H1 (cell line): ENCODE measurements around the gene PRDM1. TPM values are rescaled to one million over a fixed set of nuclear protein-coding genes. Genes with fewer than 3 reads are reported as not detected.

Experiments used
- CBX5 ChIP-seq: fragments of 300-800, 300-1000 bp; sonication (generic); IDR thresholded peaks from 2 replicates; pipeline ENCODE4 v1.7.1; 2016; ENCODE audit warnings: antibody characterized with exemption, low read length, low read depth
- SIN3A ChIP-seq, 2 experiments: IDR thresholded peaks in 1 of 2; conservative IDR thresholded peaks in 1 of 2; 2 replicates each; pipeline ENCODE4 v1.6.1; 2011 to 2012; ENCODE audit warnings: low read length in 2 of 2, improper control_type of control experiment in 1 of 2, low read depth in 1 of 2, mild to moderate bottlenecking in 1 of 2
- polyA plus RNA-seq, 7 experiments: library from polyadenylated mRNA; depleted of rRNA in 3 of 7; stranded (reverse) in 5 of 7; unstranded in 2 of 7; fragments of >200 nt in 5 of 7; fragments of 200-250 nt in 2 of 7; gene quantifications; 1 replicate in 5 of 7; 2 replicates in 1 of 7; 4 replicates in 1 of 7; pipeline versions ENCODE4 v1.2.1 to v1.2.3, GENCODE V29; 2011 to 2013; ENCODE audit warnings: missing spikeins in 2 of 7, mixed read lengths in 2 of 7
- total RNA-seq: library from RNA; stranded (reverse); fragmentation: NEBNext Ultra II Directional; extraction: Animal tissue kit (Norgen Biotek cat#: 25700); gene quantifications from 2 replicates; pipeline ENCODE4 v1.2.1, GENCODE V29; 2021
- TF ChIP-seq, protein P1 (sequence below): IDR thresholded peaks from 2 replicates; pipeline ENCODE4 v1.6.1; 2012; ENCODE audit warnings: low read length, inconsistent platforms

The PRDM1 gene
- total and polyA plus RNA-seq, 2 of the 8 experiments (the other 6 are each of a cell fraction or from before 2014, with no cell fraction given) = 0.21 to 0.74 TPM

DNA sequence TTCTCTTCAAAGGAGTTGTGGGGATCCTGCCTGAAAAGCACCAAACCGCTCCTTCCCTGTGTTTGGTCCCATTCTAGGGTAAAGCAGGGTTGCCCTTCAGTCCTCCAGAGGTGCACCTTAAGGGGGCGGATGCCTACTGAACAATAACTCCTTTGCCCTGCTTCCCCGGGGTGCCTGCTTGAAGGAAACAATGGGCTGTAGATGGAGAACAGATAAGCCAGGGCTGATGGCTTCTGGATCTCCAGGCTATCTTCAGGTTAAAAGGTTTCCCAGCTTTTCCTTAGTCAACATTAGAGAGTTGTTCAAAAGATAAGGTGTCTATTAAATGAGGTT is 5.4 kb upstream of the PRDM1 start (continued):
- TF ChIP-seq, protein P1, sequence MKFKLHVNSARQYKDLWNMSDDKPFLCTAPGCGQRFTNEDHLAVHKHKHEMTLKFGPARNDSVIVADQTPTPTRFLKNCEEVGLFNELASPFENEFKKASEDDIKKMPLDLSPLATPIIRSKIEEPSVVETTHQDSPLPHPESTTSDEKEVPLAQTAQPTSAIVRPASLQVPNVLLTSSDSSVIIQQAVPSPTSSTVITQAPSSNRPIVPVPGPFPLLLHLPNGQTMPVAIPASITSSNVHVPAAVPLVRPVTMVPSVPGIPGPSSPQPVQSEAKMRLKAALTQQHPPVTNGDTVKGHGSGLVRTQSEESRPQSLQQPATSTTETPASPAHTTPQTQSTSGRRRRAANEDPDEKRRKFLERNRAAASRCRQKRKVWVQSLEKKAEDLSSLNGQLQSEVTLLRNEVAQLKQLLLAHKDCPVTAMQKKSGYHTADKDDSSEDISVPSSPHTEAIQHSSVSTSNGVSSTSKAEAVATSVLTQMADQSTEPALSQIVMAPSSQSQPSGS = no peak
- no peak for TF ChIP-seq CBX5
- no peak for TF ChIP-seq SIN3A (conservative IDR thresholded peaks at IDR 0.05 in 1 of 2, IDR thresholded peaks at IDR 0.05 in 1 of 2; ENCODE audit: low read depth in 1 of 2, low read length in 2 of 2)
